ENCODE results near the gene WDR59. TPM values are rescaled to one million over a fixed set of nuclear protein-coding genes. Genes with fewer than 3 reads are reported as not detected.

Gene WDR59
- total and polyA plus RNA-seq, 2 experiments from 2014 or later: 38.7 to 54.5 TPM

- no peak for TF ChIP-seq EZH2phosphoT487 (IDR thresholded peaks at IDR 0.05; ENCODE audit: unreplicated experiment)
- no peak for TF ChIP-seq NANOG (IDR thresholded peaks at IDR 0.05; ENCODE audit: borderline replicate concordance)
- TF ChIP-seq CREB1 (CRISPR knock-in tag; IDR thresholded peaks at IDR 0.05; ENCODE audit: low read depth): no peak
- no peak for TF ChIP-seq JUNB (IDR thresholded peaks at IDR 0.05; ENCODE audit: unreplicated experiment)
- TF ChIP-seq ZNF331 (CRISPR knock-in tag; IDR thresholded peaks at IDR 0.05; ENCODE audit: low read depth): no peak
- TF ChIP-seq, protein P1, sequence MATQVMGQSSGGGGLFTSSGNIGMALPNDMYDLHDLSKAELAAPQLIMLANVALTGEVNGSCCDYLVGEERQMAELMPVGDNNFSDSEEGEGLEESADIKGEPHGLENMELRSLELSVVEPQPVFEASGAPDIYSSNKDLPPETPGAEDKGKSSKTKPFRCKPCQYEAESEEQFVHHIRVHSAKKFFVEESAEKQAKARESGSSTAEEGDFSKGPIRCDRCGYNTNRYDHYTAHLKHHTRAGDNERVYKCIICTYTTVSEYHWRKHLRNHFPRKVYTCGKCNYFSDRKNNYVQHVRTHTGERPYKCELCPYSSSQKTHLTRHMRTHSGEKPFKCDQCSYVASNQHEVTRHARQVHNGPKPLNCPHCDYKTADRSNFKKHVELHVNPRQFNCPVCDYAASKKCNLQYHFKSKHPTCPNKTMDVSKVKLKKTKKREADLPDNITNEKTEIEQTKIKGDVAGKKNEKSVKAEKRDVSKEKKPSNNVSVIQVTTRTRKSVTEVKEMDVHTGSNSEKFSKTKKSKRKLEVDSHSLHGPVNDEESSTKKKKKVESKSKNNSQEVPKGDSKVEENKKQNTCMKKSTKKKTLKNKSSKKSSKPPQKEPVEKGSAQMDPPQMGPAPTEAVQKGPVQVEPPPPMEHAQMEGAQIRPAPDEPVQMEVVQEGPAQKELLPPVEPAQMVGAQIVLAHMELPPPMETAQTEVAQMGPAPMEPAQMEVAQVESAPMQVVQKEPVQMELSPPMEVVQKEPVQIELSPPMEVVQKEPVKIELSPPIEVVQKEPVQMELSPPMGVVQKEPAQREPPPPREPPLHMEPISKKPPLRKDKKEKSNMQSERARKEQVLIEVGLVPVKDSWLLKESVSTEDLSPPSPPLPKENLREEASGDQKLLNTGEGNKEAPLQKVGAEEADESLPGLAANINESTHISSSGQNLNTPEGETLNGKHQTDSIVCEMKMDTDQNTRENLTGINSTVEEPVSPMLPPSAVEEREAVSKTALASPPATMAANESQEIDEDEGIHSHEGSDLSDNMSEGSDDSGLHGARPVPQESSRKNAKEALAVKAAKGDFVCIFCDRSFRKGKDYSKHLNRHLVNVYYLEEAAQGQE (IDR thresholded peaks at IDR 0.05; ENCODE audit: unreplicated experiment): no peak
- no peak for TF ChIP-seq CTCF (conservative IDR thresholded peaks at IDR 0.05; ENCODE audit: low read depth in 2 of 2)
- TF ChIP-seq, protein P2, sequence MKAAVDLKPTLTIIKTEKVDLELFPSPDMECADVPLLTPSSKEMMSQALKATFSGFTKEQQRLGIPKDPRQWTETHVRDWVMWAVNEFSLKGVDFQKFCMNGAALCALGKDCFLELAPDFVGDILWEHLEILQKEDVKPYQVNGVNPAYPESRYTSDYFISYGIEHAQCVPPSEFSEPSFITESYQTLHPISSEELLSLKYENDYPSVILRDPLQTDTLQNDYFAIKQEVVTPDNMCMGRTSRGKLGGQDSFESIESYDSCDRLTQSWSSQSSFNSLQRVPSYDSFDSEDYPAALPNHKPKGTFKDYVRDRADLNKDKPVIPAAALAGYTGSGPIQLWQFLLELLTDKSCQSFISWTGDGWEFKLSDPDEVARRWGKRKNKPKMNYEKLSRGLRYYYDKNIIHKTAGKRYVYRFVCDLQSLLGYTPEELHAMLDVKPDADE (IDR thresholded peaks at IDR 0.05): no peak
- no peak for TF ChIP-seq ZNF114 (CRISPR knock-in tag; IDR thresholded peaks at IDR 0.05)
- TF ChIP-seq POLR2AphosphoS5 (IDR thresholded peaks at IDR 0.05; ENCODE audit: low read depth): no peak
Measured at GRCh38 chr16:74995986-74996385, 11.1 kb upstream of the WDR59 start (continued).

- Mint-ChIP-seq H3K27ac (0 out of 2 replicates have a peak overlapping the region, but pooled peaks have one; percentile 45), H3K4me3 (no peak overlapping the region), H3K27me3 (ENCODE audit: insufficient read depth, low read depth, poor library complexity) (peaks cover 7% of the 10 kb centered on the region), H3K9me3 (no peaks in the 10 kb centered on the region), H3K4me1 (peaks cover 17% of the 10 kb centered on the region), H3K36me3 (ENCODE audit: low read depth) (no peaks in the 10 kb centered on the region)
- DNase-seq (ENCODE audit: low spot score) (no peak), ATAC-seq (peak; percentile 61)
- no peak overlapping the region for H3K4me3 ChIP-seq
- no peaks in the 10 kb centered on the region for H3K36me3 ChIP-seq (ENCODE audit: insufficient read depth)
- H3F3A ChIP-seq (replicated peaks; ENCODE audit: low read depth): no peaks in the 10 kb centered on the region
- no peaks in the 10 kb centered on the region for H3K9me2 ChIP-seq (ENCODE audit: insufficient read depth)
- peaks cover 8% of the 10 kb centered on the region for H3K4me1 ChIP-seq (ENCODE audit: insufficient read depth)
- peak overlapping the region; percentile 78 for H2AFZ ChIP-seq
- H4K20me1 ChIP-seq (replicated peaks; ENCODE audit: insufficient read depth): no peaks in the 10 kb centered on the region
- no peaks in the 10 kb centered on the region for H3K27me3 ChIP-seq (ENCODE audit: insufficient read depth)
- H3K27ac ChIP-seq (ENCODE audit: low read depth): no peak overlapping the region
- H3K4me2 ChIP-seq: peak overlapping the region; percentile 29; the same call in 1 of the 2 replicates
- no peaks in the 10 kb centered on the region for H3K79me2 ChIP-seq (replicated peaks; ENCODE audit: insufficient read depth)
- no peak for TF ChIP-seq CTCF (conservative IDR thresholded peaks at IDR 0.05; ENCODE audit: low read depth in 2 of 2)
- no peak for TF ChIP-seq ZNF114 (CRISPR knock-in tag; IDR thresholded peaks at IDR 0.05)
- TF ChIP-seq STAT1 (IDR thresholded peaks at IDR 0.05; ENCODE audit: unreplicated experiment): no peak
- TF ChIP-seq EZH2phosphoT487 (IDR thresholded peaks at IDR 0.05; ENCODE audit: unreplicated experiment): no peak
- TF ChIP-seq JUNB (IDR thresholded peaks at IDR 0.05; ENCODE audit: unreplicated experiment): no peak
- TF ChIP-seq ZNF331 (CRISPR knock-in tag; IDR thresholded peaks at IDR 0.05; ENCODE audit: low read depth): no peak
- TF ChIP-seq, protein P1 (IDR thresholded peaks at IDR 0.05; ENCODE audit: unreplicated experiment): no peak
- TF ChIP-seq, protein P2 (IDR thresholded peaks at IDR 0.05): no peak
- TF ChIP-seq NANOG (IDR thresholded peaks at IDR 0.05; ENCODE audit: borderline replicate concordance): no peak
- TF ChIP-seq POLR2AphosphoS5 (IDR thresholded peaks at IDR 0.05; ENCODE audit: low read depth): no peak
Measured at GRCh38 chr16:74991593-74992403, 6.9 kb upstream of the WDR59 start.
